Osteoblast (primary cell): ENCODE data around the gene FYB2. TPM values are rescaled to one million over a fixed set of nuclear protein-coding genes. Genes with fewer than 3 reads are reported as not detected.

Experiments
- DNase-seq: peaks from one replicate; pipeline ENCODE4 v3.0.0; 2011; ENCODE audit warnings: low spot score, mixed read lengths; ENCODE audit not compliant: insufficient read length; ENCODE audit errors: missing footprints
- H2AFZ ChIP-seq: 2 replicates; pipeline ENCODE4 v1.6.0; 2011; ENCODE audit warnings: mild to moderate bottlenecking, low read length
- H3K27ac ChIP-seq: 2 replicates; pipeline ENCODE4 v1.5.1; 2011; ENCODE audit warnings: mild to moderate bottlenecking, low read depth, low read length, moderate library complexity
- H3K27me3 ChIP-seq: 2 replicates; pipeline ENCODE4 v1.6.0; 2012; ENCODE audit warnings: mild to moderate bottlenecking, control low read depth, inconsistent platforms, low read length, moderate library complexity; ENCODE audit not compliant: insufficient read depth
- H3K36me3 ChIP-seq: 2 replicates; pipeline ENCODE4 v1.5.1; 2011; ENCODE audit warnings: mild to moderate bottlenecking, low read length, control low read depth, moderate library complexity; ENCODE audit not compliant: insufficient read depth
- H3K4me1 ChIP-seq: 2 replicates; pipeline ENCODE4 v1.5.1; 2011; ENCODE audit warnings: mild to moderate bottlenecking, low read length, control low read depth, moderate library complexity; ENCODE audit not compliant: insufficient read depth
- H3K4me2 ChIP-seq: 2 replicates; pipeline ENCODE4 v1.6.0; 2011; ENCODE audit warnings: mild to moderate bottlenecking, low read length; ENCODE audit not compliant: insufficient read depth
- H3K4me3 ChIP-seq: fragments of 200-600 bp; sonication (generic); 3 replicates; pipeline ENCODE4 v1.5.1; 2012; ENCODE audit warnings: mild to moderate bottlenecking, low read length, inconsistent platforms; ENCODE audit not compliant: insufficient read depth
- H3K79me2 ChIP-seq: 2 replicates; pipeline ENCODE4 v1.6.0; 2012; ENCODE audit warnings: mild to moderate bottlenecking, low read length, control low read depth, inconsistent platforms; ENCODE audit not compliant: insufficient read depth
- H3K9me3 ChIP-seq: 2 replicates; pipeline ENCODE4 v1.5.1; 2011; ENCODE audit warnings: low read depth, low read length, control low read depth
- H4K20me1 ChIP-seq: 2 replicates; pipeline ENCODE4 v1.6.0; 2012; ENCODE audit warnings: mild to moderate bottlenecking, low read length, control low read depth; ENCODE audit not compliant: insufficient read depth
- total RNA-seq: library from RNA; depleted of rRNA; stranded (reverse); fragments of >200 nt; gene quantifications from 2 replicates; pipeline ENCODE4 v1.2.3, GENCODE V29; 2012
- TF ChIP-seq, protein P1 (sequence below): IDR thresholded peaks from 2 replicates; pipeline ENCODE4 v1.5.1; 2011; ENCODE audit warnings: mild to moderate bottlenecking, low read depth, low read length, moderate library complexity; ENCODE audit errors: extremely low read depth

The FYB2 gene
- total RNA-seq, 1 donor = not detected

DNA sequence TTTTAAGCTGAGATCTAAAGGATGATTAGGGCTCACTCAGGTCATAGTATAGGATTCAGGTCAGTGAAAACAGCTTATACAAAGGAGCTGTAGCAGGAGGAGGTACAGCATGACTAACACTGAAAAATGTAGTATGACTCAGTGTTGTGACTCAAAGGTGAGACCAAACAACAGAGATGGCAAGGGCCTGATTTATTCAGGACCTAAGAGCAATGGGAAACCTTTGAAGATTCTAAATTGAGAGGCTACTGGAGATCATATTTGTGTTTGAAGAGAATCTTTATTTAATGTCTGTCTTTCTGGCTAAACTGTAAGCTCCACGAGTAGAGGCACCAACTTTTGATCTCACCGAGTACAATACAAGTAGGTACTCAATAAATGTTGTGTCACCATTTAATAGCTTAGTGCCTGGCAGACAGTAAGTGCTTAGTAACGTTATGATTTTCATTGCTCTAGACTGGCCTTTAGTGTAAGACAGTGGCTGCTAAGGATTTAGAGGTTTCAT is 130.6 kb downstream of the FYB2 start:
- peaks cover 8% of the 10 kb centered on the region for H3K4me1 ChIP-seq
- H2AFZ ChIP-seq = no peak overlapping the region
- no peak overlapping the region for H3K27ac ChIP-seq
- no peaks in the 10 kb centered on the region for H3K79me2 ChIP-seq
- TF ChIP-seq, protein P1, sequence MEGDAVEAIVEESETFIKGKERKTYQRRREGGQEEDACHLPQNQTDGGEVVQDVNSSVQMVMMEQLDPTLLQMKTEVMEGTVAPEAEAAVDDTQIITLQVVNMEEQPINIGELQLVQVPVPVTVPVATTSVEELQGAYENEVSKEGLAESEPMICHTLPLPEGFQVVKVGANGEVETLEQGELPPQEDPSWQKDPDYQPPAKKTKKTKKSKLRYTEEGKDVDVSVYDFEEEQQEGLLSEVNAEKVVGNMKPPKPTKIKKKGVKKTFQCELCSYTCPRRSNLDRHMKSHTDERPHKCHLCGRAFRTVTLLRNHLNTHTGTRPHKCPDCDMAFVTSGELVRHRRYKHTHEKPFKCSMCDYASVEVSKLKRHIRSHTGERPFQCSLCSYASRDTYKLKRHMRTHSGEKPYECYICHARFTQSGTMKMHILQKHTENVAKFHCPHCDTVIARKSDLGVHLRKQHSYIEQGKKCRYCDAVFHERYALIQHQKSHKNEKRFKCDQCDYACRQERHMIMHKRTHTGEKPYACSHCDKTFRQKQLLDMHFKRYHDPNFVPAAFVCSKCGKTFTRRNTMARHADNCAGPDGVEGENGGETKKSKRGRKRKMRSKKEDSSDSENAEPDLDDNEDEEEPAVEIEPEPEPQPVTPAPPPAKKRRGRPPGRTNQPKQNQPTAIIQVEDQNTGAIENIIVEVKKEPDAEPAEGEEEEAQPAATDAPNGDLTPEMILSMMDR = no peak
- H3K36me3 ChIP-seq = no peaks in the 10 kb centered on the region
- peak; percentile 60 for DNase-seq
- no peaks in the 10 kb centered on the region for H3K9me3 ChIP-seq
- H4K20me1 ChIP-seq = no peaks in the 10 kb centered on the region
- no peak overlapping the region for H3K4me2 ChIP-seq
- H3K27me3 ChIP-seq = no peaks in the 10 kb centered on the region
- H3K4me3 ChIP-seq = no peak overlapping the region

DNA sequence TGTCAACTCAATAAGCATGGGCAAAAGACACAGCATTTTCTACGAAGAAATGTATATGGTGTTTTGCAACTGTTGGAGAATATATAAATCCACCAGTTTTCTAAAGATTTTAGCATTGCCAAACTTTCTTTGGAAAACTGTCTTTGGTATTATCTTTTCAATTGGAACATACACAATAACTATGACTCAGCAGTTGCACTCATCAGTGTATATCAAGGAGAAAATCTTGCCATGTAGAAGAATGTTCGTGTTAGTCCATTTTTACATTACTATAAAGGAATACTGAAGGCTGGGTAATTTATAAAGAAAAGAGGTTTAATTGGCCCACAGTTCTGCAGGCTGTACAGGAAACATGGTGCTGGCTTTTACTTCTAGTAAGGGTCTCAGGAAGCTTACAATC is 133.0 kb downstream of the FYB2 start:
- no peaks in the 10 kb centered on the region for H3K9me3 ChIP-seq
- no peak for DNase-seq
- H3K36me3 ChIP-seq = no peaks in the 10 kb centered on the region
- H3K79me2 ChIP-seq = no peaks in the 10 kb centered on the region
- peaks cover 8% of the 10 kb centered on the region for H3K4me1 ChIP-seq
- no peaks in the 10 kb centered on the region for H3K27me3 ChIP-seq
- H2AFZ ChIP-seq = no peak overlapping the region
- H3K4me3 ChIP-seq = no peak overlapping the region
- no peak overlapping the region for H3K4me2 ChIP-seq
- TF ChIP-seq, protein P1 = no peak
- no peaks in the 10 kb centered on the region for H4K20me1 ChIP-seq
- H3K27ac ChIP-seq = no peak overlapping the region

DNA sequence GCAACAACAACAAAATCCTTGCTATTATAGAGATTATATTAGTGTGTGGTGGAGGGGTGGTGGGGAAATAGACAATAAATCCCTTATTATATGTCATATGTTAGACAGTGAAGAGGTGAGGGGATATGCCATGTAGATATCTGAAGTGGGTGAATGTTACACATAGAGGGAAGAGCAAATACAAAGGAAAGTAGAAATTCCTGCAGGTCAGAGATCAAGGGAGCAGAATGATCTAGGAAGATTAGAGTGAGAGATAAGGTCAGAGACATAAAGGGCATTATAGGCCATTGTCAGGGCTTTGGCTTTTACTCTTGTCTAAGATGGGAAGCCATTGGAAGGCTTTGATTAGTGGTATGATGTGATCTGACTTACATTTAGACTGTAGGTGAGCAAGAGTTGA is 135.6 kb downstream of the FYB2 start:
- no peaks in the 10 kb centered on the region for H3K27me3 ChIP-seq
- no peaks in the 10 kb centered on the region for H3K9me3 ChIP-seq
- no peak overlapping the region for H2AFZ ChIP-seq
- H3K27ac ChIP-seq = no peak overlapping the region
- TF ChIP-seq, protein P1 = no peak
- DNase-seq = no peak
- no peaks in the 10 kb centered on the region for H3K79me2 ChIP-seq
- no peaks in the 10 kb centered on the region for H3K36me3 ChIP-seq
- H3K4me3 ChIP-seq = no peak overlapping the region
- H3K4me2 ChIP-seq = no peak overlapping the region
- no peaks in the 10 kb centered on the region for H4K20me1 ChIP-seq
- H3K4me1 ChIP-seq = peaks cover 7% of the 10 kb centered on the region

DNA sequence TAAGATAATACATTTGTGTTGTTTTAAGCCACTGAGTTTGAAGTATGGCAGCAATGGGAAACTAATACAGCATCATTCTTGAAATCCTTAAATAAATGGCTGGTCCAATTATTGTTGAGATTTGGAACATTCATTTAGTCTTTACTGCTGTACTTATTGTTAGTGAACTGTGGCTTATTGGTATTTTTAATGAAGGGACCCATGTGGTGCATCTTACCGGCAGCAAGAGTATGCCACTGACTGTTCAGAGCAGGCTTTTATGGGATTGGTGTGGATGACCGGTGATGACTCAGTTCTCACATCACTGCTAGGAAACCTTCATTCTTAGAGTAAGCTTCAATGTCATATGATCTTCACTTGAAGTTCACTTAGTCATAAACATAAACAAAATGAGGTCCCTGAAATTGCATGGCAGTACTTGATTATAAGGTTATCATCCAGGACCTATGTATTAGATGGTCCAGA is 142.6 kb downstream of the FYB2 start:
- H2AFZ ChIP-seq = no peak overlapping the region
- H3K36me3 ChIP-seq = no peaks in the 10 kb centered on the region
- H3K4me1 ChIP-seq = peaks cover 3% of the 10 kb centered on the region
- H3K9me3 ChIP-seq = no peaks in the 10 kb centered on the region
- DNase-seq = peak; percentile 81
- H3K79me2 ChIP-seq = no peaks in the 10 kb centered on the region
- no peak overlapping the region for H3K27ac ChIP-seq
- no peaks in the 10 kb centered on the region for H4K20me1 ChIP-seq
- TF ChIP-seq, protein P1 = no peak
- H3K4me3 ChIP-seq = no peak overlapping the region
- H3K4me2 ChIP-seq = no peak overlapping the region
- H3K27me3 ChIP-seq = no peaks in the 10 kb centered on the region
